COLO668 (cell line): ENCODE data around the gene TRAK2.
A peak's percentile ranks its signal among the peaks of the same experiment; 100 is the strongest.
"Not testable (repeated sequence)": the region's sequence is repeated elsewhere in the genome, so short reads cannot be mapped to it uniquely, and the experiment has no call there.

Source experiments
- DNase-seq: peaks from one replicate; lab custom pipeline; 2025; ENCODE audit not compliant: unreplicated experiment; lab: John Stamatoyannopoulos, UW

The TRAK2 gene, protein sequence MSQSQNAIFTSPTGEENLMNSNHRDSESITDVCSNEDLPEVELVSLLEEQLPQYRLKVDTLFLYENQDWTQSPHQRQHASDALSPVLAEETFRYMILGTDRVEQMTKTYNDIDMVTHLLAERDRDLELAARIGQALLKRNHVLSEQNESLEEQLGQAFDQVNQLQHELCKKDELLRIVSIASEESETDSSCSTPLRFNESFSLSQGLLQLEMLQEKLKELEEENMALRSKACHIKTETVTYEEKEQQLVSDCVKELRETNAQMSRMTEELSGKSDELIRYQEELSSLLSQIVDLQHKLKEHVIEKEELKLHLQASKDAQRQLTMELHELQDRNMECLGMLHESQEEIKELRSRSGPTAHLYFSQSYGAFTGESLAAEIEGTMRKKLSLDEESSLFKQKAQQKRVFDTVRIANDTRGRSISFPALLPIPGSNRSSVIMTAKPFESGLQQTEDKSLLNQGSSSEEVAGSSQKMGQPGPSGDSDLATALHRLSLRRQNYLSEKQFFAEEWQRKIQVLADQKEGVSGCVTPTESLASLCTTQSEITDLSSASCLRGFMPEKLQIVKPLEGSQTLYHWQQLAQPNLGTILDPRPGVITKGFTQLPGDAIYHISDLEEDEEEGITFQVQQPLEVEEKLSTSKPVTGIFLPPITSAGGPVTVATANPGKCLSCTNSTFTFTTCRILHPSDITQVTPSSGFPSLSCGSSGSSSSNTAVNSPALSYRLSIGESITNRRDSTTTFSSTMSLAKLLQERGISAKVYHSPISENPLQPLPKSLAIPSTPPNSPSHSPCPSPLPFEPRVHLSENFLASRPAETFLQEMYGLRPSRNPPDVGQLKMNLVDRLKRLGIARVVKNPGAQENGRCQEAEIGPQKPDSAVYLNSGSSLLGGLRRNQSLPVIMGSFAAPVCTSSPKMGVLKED

DNA sequence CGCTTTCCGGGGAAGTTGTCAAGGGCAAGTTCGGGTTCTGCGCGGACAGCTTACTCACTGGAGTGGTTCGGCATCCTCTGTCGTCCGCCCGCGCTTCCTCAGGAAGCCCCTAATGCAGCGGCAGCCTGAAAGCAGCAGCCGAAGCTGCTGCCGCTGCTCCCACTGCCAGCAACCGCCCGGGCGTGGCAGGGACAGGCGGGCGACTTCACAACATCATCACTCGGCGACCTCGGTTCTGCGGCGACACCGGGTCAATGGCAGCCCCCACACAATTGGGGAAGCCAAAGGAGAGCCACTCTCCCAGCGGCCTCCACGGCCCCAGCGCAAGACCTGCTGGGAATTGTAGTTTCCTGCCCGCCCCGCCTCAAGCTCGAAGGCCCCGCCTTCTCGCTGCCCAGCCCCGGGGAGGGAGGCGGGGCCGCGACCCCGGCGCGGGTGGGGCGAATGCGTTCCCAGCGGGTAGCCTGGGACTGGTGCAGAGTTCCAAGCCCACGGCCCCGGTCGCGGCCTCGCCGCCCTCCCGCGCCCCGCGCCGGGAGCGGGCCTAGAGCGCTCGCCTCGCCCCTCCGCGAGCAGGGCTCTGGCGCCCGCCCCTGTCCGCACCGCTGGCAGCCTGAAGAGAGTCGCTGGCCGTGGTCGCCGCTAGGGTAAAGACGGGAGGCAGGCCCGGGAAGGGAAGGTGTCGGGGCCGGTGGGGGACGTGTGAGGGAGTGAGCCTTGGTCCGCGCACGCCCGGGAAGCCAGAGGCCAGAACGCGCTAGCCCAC is at the start of gene TRAK2, which contains the start of gene STRADB:
TSS of gene TRAK2 (minus strand) at position 167 of the 766 bp plus-strand sequence. CDS start 30,951 bp downstream, outside the sequence.
TSS of gene STRADB (plus strand) at position 449 of the 766 bp plus-strand sequence. CDS start 3,101 bp downstream, outside the sequence.
- DNase-seq, result peak; percentile 93

DNA sequence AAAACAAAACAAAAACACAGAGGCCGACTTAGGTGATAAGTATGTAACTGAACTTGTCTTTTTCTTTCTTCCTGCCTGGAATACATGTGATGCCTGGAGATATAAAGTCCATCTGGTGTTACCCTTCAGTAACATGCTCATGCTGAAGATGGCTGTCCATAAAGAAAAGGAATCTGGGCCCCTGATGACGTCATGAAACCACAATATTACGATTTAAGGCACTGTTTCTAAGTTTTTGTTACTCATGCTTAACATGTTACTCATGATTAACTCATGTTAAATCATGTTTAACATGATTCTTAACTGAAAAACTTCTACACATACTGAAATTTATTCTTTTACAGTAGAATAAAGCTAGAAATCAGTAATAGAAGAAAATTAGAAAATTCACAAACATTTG is 49.3 kb upstream of the TRAK2 start:
- DNase-seq, result no peak

DNA sequence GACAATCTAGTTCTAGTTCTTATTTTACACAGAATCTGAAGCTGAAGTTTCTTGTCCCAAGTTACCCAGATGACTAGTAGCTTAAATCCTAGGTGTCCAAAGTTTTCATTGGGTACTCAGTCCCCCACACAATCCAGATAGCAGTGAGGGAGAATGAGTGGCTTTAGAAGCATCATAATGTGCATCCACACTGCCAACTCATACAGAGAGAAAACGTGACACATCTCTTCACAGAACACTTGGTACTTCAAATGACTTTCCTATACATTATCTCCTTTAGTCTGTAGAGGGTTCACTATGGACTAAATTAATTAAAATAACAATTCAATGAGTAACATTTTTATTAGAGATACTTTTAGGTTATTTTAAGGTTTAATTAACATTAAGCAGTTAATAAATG is 45.5 kb upstream of the TRAK2 start:
- DNase-seq, result no peak

DNA sequence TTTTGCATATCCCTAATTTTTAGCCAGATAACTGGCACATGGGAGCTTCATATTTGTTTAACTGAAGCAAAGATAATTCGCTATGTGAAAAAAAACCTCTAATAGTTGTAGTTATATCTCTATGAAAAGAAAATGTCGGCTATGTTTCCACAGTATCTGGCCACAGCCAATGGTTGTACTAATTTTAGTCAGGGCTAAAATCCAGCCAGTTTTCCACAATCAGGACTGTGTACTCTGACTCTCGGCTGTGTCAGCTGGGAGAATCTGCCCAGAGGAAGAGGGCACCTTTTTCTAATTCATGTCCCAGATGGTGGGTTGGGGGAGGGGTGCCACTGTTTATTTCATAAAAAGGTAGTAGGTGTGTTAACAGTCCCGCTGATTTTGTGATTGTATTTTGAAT is 39.0 kb upstream of the TRAK2 start:
- no peak for DNase-seq

DNA sequence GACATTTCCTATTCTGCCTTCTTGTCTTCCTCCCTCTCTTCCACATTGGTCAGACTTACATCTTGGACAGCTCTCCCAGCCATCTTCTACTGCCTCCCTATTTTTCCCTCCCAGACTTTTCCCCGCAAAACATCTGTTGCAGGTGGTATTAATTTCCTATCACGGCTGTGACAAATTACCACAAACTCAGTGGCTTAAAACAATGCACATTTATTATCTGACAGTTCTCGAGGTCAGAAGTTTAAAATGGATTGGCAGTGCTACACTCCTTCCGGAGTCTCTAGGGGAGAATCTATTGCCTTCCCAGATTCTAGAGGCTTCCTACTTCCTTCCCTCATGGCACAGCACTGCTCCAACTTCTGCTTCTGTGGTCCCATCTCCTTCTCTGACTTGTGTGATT is 33.5 kb upstream of the TRAK2 start:
- no peak for DNase-seq

DNA sequence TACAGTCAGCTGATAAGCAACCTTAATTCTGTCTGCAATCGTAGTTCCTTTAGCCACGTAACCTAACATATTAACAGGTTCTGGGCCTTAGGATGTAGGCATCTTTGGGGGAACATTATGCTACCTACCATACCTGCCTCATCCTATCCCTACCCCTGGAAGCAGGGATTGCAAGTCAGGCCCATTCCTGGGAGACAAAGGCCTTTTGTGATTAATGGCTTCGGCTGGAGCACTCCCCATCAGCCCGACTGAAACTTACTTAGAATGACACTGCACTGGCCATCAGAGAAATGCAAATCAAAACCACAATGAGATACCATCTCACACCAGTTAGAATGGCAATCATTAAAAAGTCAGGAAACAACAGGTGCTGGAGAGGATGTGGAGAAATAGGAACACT is 32.5 kb upstream of the TRAK2 start:
- not testable (repeated sequence) for DNase-seq

DNA sequence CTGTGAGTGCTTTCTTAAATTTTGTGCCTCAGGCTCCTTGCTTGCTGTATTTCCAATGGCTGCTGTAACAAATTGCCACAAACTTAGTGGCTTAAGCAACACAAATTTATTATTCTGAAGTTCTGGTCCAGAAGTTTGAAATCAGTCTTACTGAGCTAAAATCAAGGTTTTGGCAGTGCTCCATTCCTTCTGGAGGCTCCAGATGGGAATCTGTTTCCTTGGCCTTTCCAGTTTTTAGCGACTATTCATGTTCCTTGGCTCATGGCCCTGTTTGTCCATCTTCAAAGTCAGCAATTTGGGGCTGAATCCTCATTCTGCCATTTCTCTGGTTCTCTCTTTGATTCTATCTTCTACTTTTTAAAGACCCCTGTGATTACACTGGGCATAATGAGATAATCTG is 32.1 kb upstream of the TRAK2 start:
- no peak for DNase-seq

DNA sequence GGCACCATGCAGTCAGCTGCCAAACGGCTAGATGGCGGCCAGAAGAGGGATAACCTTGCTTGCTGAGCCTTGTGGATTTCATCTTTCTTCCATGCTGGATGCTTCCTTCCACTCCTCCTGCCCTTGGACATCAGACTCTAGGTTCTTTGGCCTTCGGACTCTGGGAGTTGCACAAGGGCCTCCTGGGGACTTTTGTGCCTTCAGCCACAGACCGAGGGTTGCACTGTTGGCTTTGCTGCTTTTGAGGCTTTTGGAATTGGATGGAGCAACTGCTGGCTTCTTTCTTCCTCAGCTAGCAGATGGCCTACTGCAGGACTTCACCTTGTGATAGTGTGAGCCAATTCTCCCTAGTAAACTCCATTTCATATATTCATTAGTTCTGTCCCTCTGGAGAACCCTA is 31.3 kb upstream of the TRAK2 start:
- no peak for DNase-seq

DNA sequence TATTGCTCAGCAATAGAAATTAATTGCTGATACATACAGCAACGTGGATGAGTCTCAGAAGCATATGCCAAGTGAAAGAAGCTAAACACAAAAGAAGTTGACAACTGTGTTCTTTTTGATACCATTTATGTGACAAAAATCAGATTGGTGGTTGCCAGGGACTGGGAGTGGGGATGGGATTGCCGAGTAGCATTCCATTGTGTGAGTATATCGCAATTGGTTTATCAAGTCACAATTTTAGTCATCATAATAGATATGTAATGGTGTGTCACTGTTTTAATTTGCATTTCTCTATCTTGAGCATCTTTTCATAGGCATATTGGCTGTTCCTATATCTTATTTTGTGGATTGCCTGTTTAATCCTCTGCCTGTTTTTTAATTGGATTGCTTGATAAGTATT is 21.2 kb upstream of the TRAK2 start:
- DNase-seq, result no peak

DNA sequence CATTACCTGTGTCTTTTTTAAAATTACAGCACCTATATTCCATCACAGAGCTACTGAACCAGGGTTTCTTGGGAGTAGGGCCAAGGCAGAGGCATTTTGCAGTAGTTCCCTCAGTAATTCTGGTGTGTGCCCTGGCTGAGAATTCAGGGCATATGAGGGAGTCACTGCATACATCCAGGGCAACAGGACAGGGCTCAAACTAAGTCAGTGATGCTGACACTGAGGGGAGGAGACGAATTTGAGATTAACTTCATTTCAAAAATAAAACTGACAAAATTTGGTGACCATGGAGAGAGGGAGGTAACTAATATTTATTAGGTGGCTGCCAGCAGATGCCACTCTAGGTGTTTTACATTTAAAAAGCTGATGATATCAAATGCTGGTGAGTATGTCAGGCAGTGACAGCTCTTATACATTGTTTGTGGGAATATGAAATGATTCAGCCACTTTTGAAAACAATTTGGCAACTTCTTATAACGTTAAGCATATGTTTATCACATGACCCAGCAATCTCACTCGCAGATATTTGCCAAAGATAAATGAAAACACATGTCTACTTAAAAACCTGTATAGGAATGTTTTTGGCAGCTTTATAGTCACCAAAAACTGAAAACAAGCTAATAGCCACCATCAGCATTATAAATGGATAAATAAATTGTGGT is 20.6 kb upstream of the TRAK2 start:
- no peak for DNase-seq

DNA sequence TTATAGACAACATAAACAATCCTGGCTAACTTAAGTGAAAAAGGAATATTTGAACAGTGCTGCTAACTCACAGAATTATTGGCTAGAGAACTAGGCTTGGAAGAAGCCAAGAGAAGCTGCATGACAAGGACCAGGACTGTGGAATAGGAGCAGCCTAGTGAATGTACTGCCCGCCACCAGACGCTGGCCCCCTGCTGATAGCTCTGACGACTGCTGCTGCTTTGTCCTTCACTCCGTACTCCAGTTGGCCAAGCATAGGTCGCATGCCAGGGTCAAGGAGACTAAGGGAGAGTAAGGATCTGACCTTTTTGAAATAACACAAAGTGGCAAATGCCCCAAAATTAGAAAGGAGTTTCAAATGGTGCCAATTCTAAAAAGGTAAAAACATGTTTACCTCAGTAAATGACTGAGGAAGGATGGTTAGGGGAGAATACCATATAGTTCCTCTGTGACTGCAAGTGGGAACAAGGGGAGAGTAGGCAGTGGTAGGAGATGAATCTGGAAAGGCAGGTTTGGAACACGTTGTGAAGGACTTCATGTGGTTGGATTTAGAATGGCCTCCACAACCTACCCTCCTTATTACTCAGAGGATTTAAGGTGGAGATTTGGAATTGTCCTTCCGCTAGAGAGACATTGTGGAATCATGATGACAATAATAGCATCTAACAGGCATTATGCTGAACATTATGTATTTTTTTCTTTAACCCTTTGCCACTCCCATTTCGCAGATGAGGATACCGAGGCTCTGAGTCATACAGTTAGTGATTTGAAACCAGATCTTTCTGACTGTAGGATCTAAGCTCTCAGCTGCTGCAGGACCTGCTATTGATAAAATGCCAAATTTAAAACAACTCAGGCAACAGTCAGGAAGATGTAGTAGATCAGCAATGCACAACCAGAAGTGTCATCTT is 19.8 kb upstream of the TRAK2 start:
- DNase-seq, result no peak

DNA sequence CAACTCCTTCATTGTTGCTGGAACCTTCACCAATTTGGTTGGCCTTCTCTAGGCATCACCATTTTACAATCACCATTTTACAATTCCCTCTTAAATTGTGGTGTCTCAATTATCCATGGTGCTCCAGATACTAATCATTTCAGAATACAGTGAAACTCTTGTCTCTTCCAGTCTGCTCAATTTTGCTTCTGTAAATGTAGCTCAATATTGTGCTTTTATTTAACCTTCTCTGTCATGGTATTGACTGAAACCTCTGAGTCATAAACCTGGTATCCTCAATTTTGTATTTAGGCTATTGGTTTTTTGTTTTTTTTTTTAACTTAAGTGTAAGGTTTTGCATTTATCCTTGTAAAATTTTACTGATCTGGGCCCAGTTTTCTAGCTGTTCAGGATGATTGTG is 16.4 kb upstream of the TRAK2 start:
- no peak for DNase-seq

DNA sequence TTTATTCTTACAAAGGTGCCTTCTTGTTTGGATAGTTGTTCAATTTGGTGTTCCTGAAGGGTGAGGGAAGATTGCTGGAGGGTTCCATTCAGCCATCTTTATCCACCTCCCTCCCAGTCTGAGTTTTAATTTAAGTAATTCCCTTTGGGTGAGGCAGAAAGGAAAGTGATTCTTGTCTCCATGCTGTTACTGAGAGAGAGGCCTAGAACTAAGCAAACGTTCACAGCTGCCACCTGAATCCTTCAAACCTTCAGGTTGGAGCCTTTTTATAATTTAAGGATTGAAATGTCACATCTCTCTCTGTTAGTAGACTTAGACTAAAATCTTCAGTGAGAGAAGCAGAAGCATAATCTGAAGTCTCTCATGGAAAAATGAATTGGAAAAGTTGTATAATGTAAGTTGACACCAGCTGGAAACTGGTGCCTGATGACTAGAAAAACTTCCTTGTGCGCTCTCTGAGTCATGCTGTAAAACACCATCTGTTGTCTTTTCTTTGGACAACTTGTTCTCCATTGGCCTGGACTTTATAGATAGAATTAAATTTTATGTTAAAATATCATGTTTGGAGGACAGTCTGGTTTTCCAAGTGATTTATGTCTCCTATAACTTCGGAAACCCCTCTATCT is 14.9 kb upstream of the TRAK2 start:
- DNase-seq, result no peak

DNA sequence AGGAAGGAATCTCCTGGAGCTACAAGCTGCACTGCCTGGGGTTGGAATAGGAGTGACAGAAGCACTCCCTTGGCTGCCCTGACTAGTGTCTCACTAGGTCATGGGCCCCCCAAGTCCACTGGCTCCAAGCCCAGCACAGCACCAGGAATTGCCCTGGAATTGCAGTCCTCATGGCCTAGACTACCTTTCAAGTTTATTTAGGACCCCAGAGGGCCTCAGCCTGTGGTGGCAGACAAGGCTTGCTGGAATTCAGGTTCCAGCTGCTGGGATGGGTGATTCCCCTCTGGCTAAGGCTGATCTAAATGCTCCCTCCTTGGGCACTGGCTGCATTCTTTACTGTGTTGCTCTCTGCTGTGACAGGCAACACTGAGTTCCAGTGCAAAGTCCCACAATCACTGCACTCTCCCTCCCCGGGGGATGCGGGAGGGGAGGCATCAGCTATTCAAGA is 14.3 kb upstream of the TRAK2 start:
- DNase-seq, result no peak

DNA sequence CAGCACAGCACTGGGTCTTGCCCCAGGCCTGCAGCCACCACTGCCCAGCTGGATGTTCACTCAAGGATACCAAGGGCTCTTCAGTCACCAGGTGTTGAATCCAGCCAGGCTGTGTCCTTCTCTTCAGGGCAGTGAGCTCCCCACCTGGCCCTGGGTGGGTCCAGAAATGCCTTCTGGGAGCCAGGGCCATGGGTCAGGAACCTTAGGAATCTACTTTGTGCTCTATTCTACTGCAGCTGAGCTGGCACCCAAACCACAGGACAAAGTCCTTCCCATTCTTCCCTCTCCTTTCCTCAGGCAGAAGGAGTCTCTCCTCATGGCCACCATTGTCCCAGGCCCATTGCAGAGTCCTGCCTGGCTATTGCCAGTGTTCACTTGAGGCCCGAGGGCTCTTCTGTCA is 13.3 kb upstream of the TRAK2 start:
- no peak for DNase-seq

DNA sequence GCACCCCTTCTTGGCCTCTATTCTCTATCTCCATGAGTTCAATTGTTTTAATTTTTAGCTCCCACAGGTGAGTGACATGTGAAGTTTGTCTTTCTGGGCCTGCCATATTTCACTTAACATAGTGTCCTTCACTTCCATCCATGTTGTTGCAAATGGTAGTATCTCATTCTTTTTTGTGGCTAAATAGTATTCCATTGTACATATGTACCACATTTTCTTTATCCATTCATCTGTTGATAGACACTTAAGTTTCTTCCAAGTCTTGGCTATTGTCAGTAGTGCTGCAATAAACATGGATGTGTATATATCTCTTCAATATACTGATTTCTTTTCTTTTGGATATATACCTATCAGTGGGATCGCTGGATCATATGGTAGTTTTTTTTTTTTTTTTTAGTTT is 9.3 kb upstream of the TRAK2 start:
- no peak for DNase-seq

DNA sequence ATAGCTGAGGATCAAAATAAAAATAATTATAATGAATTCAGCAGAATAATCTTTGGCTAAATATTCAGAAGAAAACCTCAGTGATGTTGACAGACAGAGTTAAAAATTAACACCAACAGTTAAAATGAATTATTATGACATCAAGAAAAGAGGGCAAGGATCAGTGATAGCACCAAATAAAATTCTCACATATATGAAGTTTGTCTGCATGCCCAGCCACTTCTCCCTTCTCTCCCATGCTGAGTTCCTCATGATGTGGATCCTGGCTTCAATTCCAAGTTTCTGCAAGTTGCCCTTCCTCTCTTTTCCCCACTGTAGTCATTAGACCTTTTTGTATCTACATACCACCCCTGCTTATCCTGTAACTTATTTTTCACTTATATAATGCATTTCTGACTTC is 7.1 kb upstream of the TRAK2 start:
- no peak for DNase-seq

DNA sequence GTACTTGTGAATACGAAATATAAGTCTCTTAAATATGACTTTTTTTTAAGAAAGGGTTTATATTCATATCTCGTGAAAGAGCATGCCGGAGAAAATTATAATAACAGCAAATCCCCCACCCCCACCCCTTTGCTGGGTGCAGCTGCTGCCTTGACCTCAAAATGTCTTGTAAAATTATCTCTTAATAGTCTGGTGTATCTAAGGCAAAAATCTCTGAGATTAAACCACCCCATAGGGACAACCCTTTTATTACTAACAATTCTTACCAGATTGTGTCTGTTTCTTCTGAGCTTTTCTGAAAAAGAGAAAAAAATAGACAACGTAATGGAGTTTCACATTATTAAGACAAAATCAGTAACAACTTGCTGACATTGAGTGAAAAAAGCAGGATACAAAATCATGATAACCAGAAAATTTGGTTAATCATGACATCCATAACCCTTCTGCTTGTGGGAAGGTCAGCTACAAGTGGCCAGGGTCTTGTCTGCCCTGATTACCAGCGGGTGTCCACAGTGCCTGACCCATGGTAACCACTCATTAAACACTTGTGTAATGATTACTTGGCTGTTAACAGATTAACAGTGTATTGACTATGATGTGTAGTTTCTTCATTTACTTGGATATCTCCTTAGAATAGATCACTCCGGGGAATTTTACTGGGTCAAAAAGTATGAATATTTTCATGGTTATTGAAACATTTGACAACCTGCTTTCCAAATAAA is 1.8 kb upstream of the TRAK2 start:
- DNase-seq, result no peak
